Retinal pigment epithelial cell (primary cell): Measurements from ENCODE around the gene BORCS6.

Experiments used
- DNase-seq: peaks from one replicate; pipeline ENCODE4 v3.0.0-alpha.2; 2010; ENCODE audit warnings: low read depth
- H3K4me3 ChIP-seq: 2 replicates; pipeline ENCODE4 v1.5.1; 2011; ENCODE audit warnings: mild to moderate bottlenecking, low read length, control low read depth, moderate library complexity
- CTCF ChIP-seq: conservative IDR thresholded peaks from 2 replicates; pipeline ENCODE4 v1.5.1; 2011; ENCODE audit warnings: low read depth, low read length, control low read depth, inconsistent platforms

Gene BORCS6

GRCh38 chr17:8160224-8160577, 29.8 kb downstream of the BORCS6 start:
- TF ChIP-seq CTCF, result no peak
- no peak overlapping the region for H3K4me3 ChIP-seq
- DNase-seq, result no peak

GRCh38 chr17:8159459-8160223, 30.3 kb downstream of the BORCS6 start:
- no peak for TF ChIP-seq CTCF
- H3K4me3 ChIP-seq, result no peak overlapping the region
- no peak for DNase-seq

GRCh38 chr17:8159032-8159400, 31.0 kb downstream of the BORCS6 start:
- no peak for TF ChIP-seq CTCF
- no peak overlapping the region for H3K4me3 ChIP-seq
- no peak for DNase-seq

GRCh38 chr17:8158267-8159031, 31.5 kb downstream of the BORCS6 start:
- no peak overlapping the region for H3K4me3 ChIP-seq
- peak; percentile 83 for TF ChIP-seq CTCF
- no peak for DNase-seq

- no peak for TF ChIP-seq CTCF
- peak overlapping the region; percentile 72 for H3K4me3 ChIP-seq
- DNase-seq, result peak; percentile 100
These were observed 33.6 kb downstream of the BORCS6 start for GRCh38 chr17:8156246-8156992.

- DNase-seq, result no peak
- H3K4me3 ChIP-seq, result peak overlapping the region; percentile 72
- no peak for TF ChIP-seq CTCF
These were observed 34.1 kb downstream of the BORCS6 start for GRCh38 chr17:8155996-8156245.
